ENCODE data around the gene LDAH.

The LDAH gene

DNA sequence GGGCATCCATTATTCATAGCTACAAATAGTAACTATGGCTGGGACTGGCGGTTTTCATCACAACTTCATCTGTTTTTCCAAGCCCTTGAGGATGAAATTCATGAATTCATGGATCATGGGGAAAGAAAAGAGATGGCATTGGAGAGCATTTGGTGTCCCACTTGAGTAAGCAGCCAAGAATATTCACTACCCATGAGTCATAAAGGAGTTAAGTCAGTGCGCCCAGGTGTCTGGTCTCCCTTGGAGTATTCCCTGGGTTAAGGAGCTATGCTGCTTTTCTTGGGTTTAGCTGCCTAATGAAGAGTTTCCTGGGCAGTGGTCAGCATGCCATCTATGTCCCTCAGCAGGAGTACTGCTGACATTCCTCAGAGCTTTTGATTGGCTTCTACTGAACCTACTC, 21.3 kb upstream of the LDAH start:
- TF ChIP-seq CTCF (IDR thresholded peaks at IDR 0.05; ENCODE audit: borderline replicate concordance, control extremely low read depth, extremely low read depth, insufficient read depth, missing control alignments), result no peak
- no peak for DNase-seq (ENCODE audit: low spot score)
- in situ Hi-C loops (cut with MboI; ENCODE audit: low sequenced_read_pairs, unreplicated experiment), result no loop called here

- in situ Hi-C loops (cut with MboI; ENCODE audit: low sequenced_read_pairs, unreplicated experiment), result no loop called here
- TF ChIP-seq CTCF (IDR thresholded peaks at IDR 0.05; ENCODE audit: borderline replicate concordance, control extremely low read depth, extremely low read depth, insufficient read depth, missing control alignments), result no peak
Measured at GRCh38 chr2:20839052-20839451, 16.2 kb upstream of the LDAH start.

DNA sequence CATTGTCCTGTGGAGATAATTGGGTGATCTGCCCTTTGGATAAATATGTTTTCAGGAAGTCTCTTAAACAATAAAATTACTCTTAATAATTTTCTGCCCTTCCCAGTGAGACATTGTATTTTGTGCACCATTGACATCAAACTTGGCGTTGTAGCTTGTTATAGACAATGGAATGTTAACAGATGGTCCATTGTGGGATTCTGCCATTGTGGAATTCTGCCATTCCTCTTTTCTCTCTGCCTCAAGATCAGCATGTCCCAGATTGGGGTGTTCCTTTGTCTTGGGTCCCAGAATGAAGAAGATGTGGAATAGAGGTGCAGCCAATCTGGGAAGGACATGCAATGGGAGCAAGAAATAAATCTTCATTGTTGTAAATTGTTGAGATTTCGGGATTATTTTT, 15.1 kb upstream of the LDAH start:
- in situ Hi-C loops (cut with MboI; ENCODE audit: low sequenced_read_pairs, unreplicated experiment), result no loop called here
- no peak for DNase-seq (ENCODE audit: low spot score)
- no peak for TF ChIP-seq CTCF (IDR thresholded peaks at IDR 0.05; ENCODE audit: borderline replicate concordance, control extremely low read depth, extremely low read depth, insufficient read depth, missing control alignments)

More at GRCh38 chr2:20839052-20839451, 16.2 kb upstream of the LDAH start:
- no peak for DNase-seq (ENCODE audit: low spot score)

DNA sequence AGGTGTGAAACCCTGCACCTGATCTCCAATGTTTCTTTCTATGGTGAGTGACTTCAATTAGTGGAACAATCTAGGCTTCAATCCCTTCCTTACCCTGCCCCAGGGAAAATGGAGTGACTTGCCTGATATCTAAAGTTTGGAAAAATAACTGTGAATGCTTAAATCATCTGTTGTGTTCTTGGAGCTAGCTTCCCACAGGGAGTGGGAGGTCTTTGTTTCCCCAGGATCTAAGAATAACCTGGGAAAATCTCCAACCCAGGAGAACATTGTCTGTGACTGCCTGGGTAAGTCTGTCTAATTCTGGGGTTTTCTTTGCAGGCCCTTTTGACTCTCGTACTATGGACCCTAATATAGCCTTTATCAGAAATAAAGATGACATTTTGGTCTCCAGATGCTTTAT, 13.6 kb upstream of the LDAH start:
- TF ChIP-seq CTCF (IDR thresholded peaks at IDR 0.05; ENCODE audit: borderline replicate concordance, control extremely low read depth, extremely low read depth, insufficient read depth, missing control alignments), result no peak

DNA sequence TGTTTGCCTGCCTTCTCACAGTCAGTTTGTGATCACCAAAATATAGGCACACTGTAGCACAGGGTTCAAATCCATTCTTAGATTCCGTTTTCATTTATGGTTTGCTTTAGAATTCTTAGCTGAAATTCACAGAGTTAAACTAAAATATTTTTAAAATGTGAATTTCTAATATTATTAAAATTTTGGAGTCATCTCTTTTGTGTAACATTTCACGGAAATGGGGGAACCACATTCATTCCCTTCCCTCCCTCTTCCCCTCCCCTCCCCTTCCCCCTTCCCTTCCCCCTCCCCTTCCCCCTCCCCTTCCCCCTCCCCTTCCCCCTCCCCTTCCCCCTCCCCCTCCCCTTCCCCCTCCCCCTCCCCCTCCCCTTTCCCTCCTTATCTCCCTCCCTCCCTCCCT, 11.4 kb upstream of the LDAH start:
- DNase-seq (ENCODE audit: low spot score), result no peak
- no peak for TF ChIP-seq CTCF (IDR thresholded peaks at IDR 0.05; ENCODE audit: borderline replicate concordance, control extremely low read depth, extremely low read depth, insufficient read depth, missing control alignments)
- in situ Hi-C loops (cut with MboI; ENCODE audit: low sequenced_read_pairs, unreplicated experiment), result no loop called here

More for the DNA sequence above, 13.6 kb upstream of the LDAH start:
- in situ Hi-C loops (cut with MboI; ENCODE audit: low sequenced_read_pairs, unreplicated experiment), result no loop called here
- no peak for DNase-seq (ENCODE audit: low spot score)

GRCh38 chr2:20832606-20833005, 9.7 kb upstream of the LDAH start:
- in situ Hi-C loops (cut with MboI; ENCODE audit: low sequenced_read_pairs, unreplicated experiment), result no loop called here
- no peak for DNase-seq (ENCODE audit: low spot score)
- TF ChIP-seq CTCF (IDR thresholded peaks at IDR 0.05; ENCODE audit: borderline replicate concordance, control extremely low read depth, extremely low read depth, insufficient read depth, missing control alignments), result no peak

DNA sequence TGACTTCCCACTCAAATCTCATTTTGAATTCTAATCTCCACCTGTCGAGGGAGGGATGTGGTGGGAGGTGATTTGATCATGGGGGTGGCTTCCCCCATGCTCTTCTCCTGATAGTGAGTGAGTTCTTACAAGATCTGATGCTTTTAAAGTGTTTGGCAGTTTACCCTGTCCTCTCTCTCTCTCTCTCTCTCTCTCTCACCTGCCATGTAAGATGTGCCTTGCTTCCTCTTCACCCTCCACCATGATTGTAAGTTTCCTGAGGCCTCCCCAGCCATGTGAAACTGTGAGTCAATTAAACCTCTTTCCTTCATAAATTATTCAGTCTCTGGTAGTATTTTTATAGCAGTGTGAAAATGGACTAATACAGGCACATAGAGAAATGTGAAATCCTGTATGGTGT, 7.0 kb upstream of the LDAH start:
- DNase-seq (ENCODE audit: low spot score), result no peak
- in situ Hi-C loops (cut with MboI; ENCODE audit: low sequenced_read_pairs, unreplicated experiment), result no loop called here
- no peak for TF ChIP-seq CTCF (IDR thresholded peaks at IDR 0.05; ENCODE audit: borderline replicate concordance, control extremely low read depth, extremely low read depth, insufficient read depth, missing control alignments)

Measured in GM13976 (cell line).